GM10266 (cell line): ENCODE data around the gene ZFYVE27.

ENCODE experiments used
- DNase-seq: peaks from one replicate; pipeline ENCODE4 v3.0.0; 2012; ENCODE audit errors: extremely low spot score
- CTCF ChIP-seq: IDR thresholded peaks from 2 replicates; pipeline ENCODE4 v1.5.1; 2012; ENCODE audit warnings: mild to moderate bottlenecking, low read depth; ENCODE audit not compliant: control insufficient read depth, insufficient read depth; ENCODE audit errors: missing control alignments

Gene ZFYVE27

GRCh38 chr10:97726636-97727178 is 10.2 kb upstream of the ZFYVE27 start:
- no peak for DNase-seq
- TF ChIP-seq CTCF = no peak

GRCh38 chr10:97729014-97729413 is 7.9 kb upstream of the ZFYVE27 start:
- DNase-seq = no peak
- no peak for TF ChIP-seq CTCF

GRCh38 chr10:97731346-97732051 is 5.4 kb upstream of the ZFYVE27 start:
- peak; percentile 84 for TF ChIP-seq CTCF
- peak; percentile 47 for DNase-seq

- TF ChIP-seq CTCF = no peak
- no peak for DNase-seq
Observed at GRCh38 chr10:97732052-97732359, 4.9 kb upstream of the ZFYVE27 start.

GRCh38 chr10:97733256-97733655 is 3.7 kb upstream of the ZFYVE27 start:
- no peak for TF ChIP-seq CTCF
- DNase-seq = no peak

GRCh38 chr10:97734021-97734420 is 2.9 kb upstream of the ZFYVE27 start:
- DNase-seq = no peak
- no peak for TF ChIP-seq CTCF

- DNase-seq = no peak
Observed at GRCh38 chr10:97736403-97736901, 476 bp upstream of the ZFYVE27 start.

More at GRCh38 chr10:97736403-97736901, 476 bp upstream of the ZFYVE27 start:
- TF ChIP-seq CTCF = no peak
